Adrenal gland (tissue), 12 donors: ENCODE results near the gene PRPH. TPM values are rescaled to one million over a fixed set of nuclear protein-coding genes. Genes with fewer than 3 reads are reported as not detected.
A peak's percentile ranks its signal among the peaks of the same experiment; 100 is the strongest.

Experiments
- DNase-seq, 7 donors: peaks; one replicate each; pipeline ENCODE4 v3.0.0-alpha.2; 2019 to 2020
- H3K27ac ChIP-seq, 5 donors: fragments of 200-600 bp; sonication (generic) in 4 of 5; 1 replicate in 3 of 5; 2 replicates in 2 of 5; pipeline versions ENCODE4 v1.5.1 to v1.8.0; 2016 to 2020; ENCODE audit warnings: mild to moderate bottlenecking in 1 of 5
- H3K27me3 ChIP-seq: fragments of 200-600 bp; 2 replicates; pipeline ENCODE4 v1.8.0; 2021
- H3K36me3 ChIP-seq, 2 donors: fragments of 200-600 bp; replicated peaks in 1 of 2; 1 replicate in 1 of 2; 2 replicates in 1 of 2; pipeline versions ENCODE4 v1.5.1 to v1.8.0; 2018 to 2022
- H3K4me1 ChIP-seq, 2 donors: fragments of 200-600 bp; replicated peaks in 1 of 2; 1 replicate in 1 of 2; 2 replicates in 1 of 2; pipeline versions ENCODE4 v1.5.1 to v1.8.0; 2018 to 2021
- H3K4me3 ChIP-seq, 4 donors: fragments of 200-600 bp; sonication (generic) in 3 of 4; one replicate each; pipeline ENCODE4 v1.5.1; 2016 to 2018
- H3K9me3 ChIP-seq, 3 donors: fragments of 200-600 bp; sonication (generic) in 1 of 3; replicated peaks in 1 of 3; 1 replicate in 2 of 3; 2 replicates in 1 of 3; pipeline versions ENCODE4 v1.5.1 to v1.8.0; 2016 to 2021
- CTCF ChIP-seq, 6 experiments: fragments of 450-650 bp in 4 of 6; fragments of 200-600 bp in 2 of 6; sonication (generic) in 1 of 6; IDR thresholded peaks; 1 replicate in 5 of 6; 2 replicates in 1 of 6; pipeline versions ENCODE4 v1.5.1 to v1.8.0; 2016 to 2021; ENCODE audit warnings: antibody characterized with exemption in 6 of 6, mild to moderate bottlenecking in 2 of 6, moderate library complexity in 1 of 6
- POLR2A ChIP-seq, 2 donors: fragments of 450-650 bp; IDR thresholded peaks; one replicate each; pipeline ENCODE4 v1.6.1; 2017; ENCODE audit warnings: antibody characterized with exemption in 2 of 2, mild to moderate bottlenecking in 2 of 2, moderate library complexity in 1 of 2
- WGBS, 4 donors: extraction: QIAGEN DNeasy Blood & Tissue Kit in 2 of 4; methylation state at CpG; one replicate each; pipeline versions ENCODE4 v1.1.5 to v1.1.7; 2013 to 2017; 5-methylcytosine and 5-hydroxymethylcytosine counted together
- intact Hi-C, 2 donors: fragments of 100-400 bp; cut with DNase I; formaldehyde crosslinking; loops; one replicate each; pipeline versions ENCODE4 v1.14.1 to v1.15.0; 2022 to 2023
- polyA plus RNA-seq, 3 donors: library from polyadenylated mRNA; stranded (reverse); fragments of 200-250 nt in 2 of 3; fragments of 350-450 nt in 1 of 3; fragmentation: Illumina TruSeq in 1 of 3; extraction: RNeasy Lipid Tissue Mini Kit (QIAGEN cat#74804) in 1 of 3; gene quantifications; one replicate each; pipeline ENCODE4 v1.2.3, GENCODE V29; 2013 to 2014
- total RNA-seq, 9 donors: library from RNA; depleted of rRNA in 4 of 9; stranded (reverse); fragments of >200 nt in 4 of 9; fragments of 120-200 nt in 1 of 9; fragmentation: NEBNext Ultra II Directional in 1 of 9; extraction: Animal tissue kit (Norgen Biotek cat#: 25700) in 1 of 9; gene quantifications; one replicate each; pipeline versions ENCODE4 v1.1.0 to v1.2.4, GENCODE V29; 2013 to 2023
- donor health status: healthy with polysubstance abuse.
- donor health status: Bipolar disorder and iron deficiency.
- donor health status: DM: yes; HTN: yes; CAD: no.
- donor health status: DM: no; HTN: no; CAD: no.
- donor health status: DM: no; HTN: no; CAD: no.
- donor health status: DM: yes; HTN: yes; CAD: no.

PRPH gene
- total and polyA plus RNA-seq, 12 donors, result 0.16 to 27.8 (median 5.9) TPM; not detected in 3

DNA sequence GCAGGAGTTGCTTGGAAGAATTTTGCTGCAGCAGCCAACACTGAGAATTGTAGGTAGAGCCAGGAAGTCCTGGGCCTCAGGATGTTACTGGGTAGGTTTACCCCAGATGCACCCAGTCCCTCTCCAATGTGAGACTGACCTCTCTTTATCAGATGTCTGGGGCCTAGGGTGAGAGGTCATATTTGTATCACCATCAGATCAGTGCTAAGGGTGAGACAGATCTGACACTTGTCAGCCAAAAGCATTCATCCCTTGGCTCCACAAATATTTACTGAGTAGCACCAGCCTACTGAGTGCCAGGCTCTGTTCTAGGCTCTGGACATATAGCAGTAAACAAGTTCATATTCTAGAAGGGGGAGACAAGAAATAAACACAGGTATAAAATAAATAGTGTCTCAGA lies 32.4 kb downstream of the PRPH start:
- intact Hi-C loops, result no loop called here
- no peak for TF ChIP-seq CTCF (IDR thresholded peaks at IDR 0.05)
- TF ChIP-seq POLR2A (IDR thresholded peaks at IDR 0.05), result no peak
- no peaks in the 10 kb centered on the region for H3K36me3 ChIP-seq
- H3K27ac ChIP-seq, result no peak overlapping the region
- H3K4me3 ChIP-seq, result no peak overlapping the region
- H3K4me1 ChIP-seq, result peaks cover 0 to 8% of the 10 kb centered on the region in 2 donors
- no peaks in the 10 kb centered on the region for H3K27me3 ChIP-seq
- no peaks in the 10 kb centered on the region for H3K9me3 ChIP-seq
- DNase-seq, result peak in 1 of 7 donors; percentile 4

- TF ChIP-seq CTCF (IDR thresholded peaks at IDR 0.05) (no peak), POLR2A (IDR thresholded peaks at IDR 0.05) (no peak)
- intact Hi-C loops, result no loop called here
- Histone ChIP-seq H3K27me3 (no peaks in the 10 kb centered on the region), H3K9me3 (no peaks in the 10 kb centered on the region), H3K36me3 (no peaks in the 10 kb centered on the region), H3K27ac (no peak overlapping the region), H3K4me3 (no peak overlapping the region), H3K4me1 (peaks cover 0 to 5% of the 10 kb centered on the region in 2 donors)
- WGBS, 4 donors, result 89 to 98% (median 95%) methylated on average over 2 of the region's 2 CpGs
- no peak for DNase-seq
These were observed 32.9 kb downstream of the PRPH start for GRCh38 chr12:49327887-49328286.

GRCh38 chr12:49328816-49329215 lies 33.9 kb downstream of the PRPH start:
- Histone ChIP-seq H3K27me3 (peaks cover 4% of the 10 kb centered on the region), H3K4me1 (no peaks in the 10 kb centered on the region), H3K27ac (no peak overlapping the region), H3K36me3 (no peaks in the 10 kb centered on the region), H3K4me3 (no peak overlapping the region), H3K9me3 (no peaks in the 10 kb centered on the region)
- DNase-seq, result no peak
- no peak for TF ChIP-seq POLR2A (IDR thresholded peaks at IDR 0.05)
- TF ChIP-seq CTCF (IDR thresholded peaks at IDR 0.05), result no peak
- intact Hi-C loops, result no loop called here
- 97% methylated on average over 12 of the region's 12 CpGs for WGBS, 4 donors

DNA sequence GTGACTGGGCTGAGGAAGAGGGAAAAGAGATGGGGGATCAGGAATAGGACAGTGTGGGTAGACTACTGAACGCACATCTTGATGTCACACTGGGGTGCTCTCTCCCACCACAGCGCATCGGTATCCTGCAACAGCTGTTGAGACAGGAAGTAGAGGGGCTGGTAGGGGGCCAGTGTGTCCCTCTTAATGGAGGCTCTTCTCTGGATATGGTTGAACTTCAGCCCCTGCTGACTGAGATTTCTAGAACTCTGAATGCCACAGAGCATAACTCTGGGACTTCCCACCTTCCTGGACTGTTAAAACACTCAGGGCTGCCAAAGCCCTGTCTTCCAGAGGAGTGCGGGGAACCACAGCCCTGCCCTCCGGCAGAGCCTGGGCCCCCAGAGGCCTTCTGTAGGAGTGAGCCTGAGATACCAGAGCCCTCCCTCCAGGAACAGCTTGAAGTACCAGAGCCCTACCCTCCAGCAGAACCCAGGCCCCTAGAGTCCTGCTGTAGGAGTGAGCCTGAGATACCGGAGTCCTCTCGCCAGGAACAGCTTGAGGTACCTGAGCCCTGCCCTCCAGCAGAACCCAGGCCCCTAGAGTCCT lies 35.2 kb downstream of the PRPH start:
- peak in 1 of 7 donors; percentile 5 for DNase-seq
- Histone ChIP-seq H3K4me3 (no peak overlapping the region), H3K4me1 (no peaks in the 10 kb centered on the region), H3K9me3 (no peaks in the 10 kb centered on the region), H3K27ac (no peak overlapping the region), H3K27me3 (peaks cover 16% of the 10 kb centered on the region), H3K36me3 (no peaks in the 10 kb centered on the region)
- no peak for TF ChIP-seq POLR2A (IDR thresholded peaks at IDR 0.05)
- TF ChIP-seq CTCF (IDR thresholded peaks at IDR 0.05), result no peak
- intact Hi-C loops, result no loop called here
- WGBS, 4 donors, result 92 to 99% (median 97%) methylated on average over 3 to 7 of the region's 7 CpGs
